Astrocyte of the spinal cord (primary cell): Measurements from ENCODE around the gene GAB2.

ENCODE experiments used
- DNase-seq: peaks from one replicate; pipeline ENCODE4 v3.0.0; 2011; ENCODE audit warnings: low read depth, low spot score
- H3K4me3 ChIP-seq: 2 replicates; pipeline ENCODE4 v1.5.1; 2011; ENCODE audit warnings: low read depth, mild to moderate bottlenecking, low read length, moderate library complexity
- CTCF ChIP-seq: IDR thresholded peaks from 2 replicates; pipeline ENCODE4 v1.5.1; 2012; ENCODE audit warnings: low read depth, mild to moderate bottlenecking, low read length, inconsistent platforms
- in situ Hi-C: cut with HindIII; loops from 2 replicates; pipeline ENCODE4 v1.10.0; 2017; ENCODE audit warnings: low sequenced_read_pairs

Gene GAB2

GRCh38 chr11:78168539-78169477 is 248.8 kb downstream of the GAB2 start:
- no peak overlapping the region for H3K4me3 ChIP-seq
- TF ChIP-seq CTCF, result no peak
- DNase-seq, result peak; percentile 88
- in situ Hi-C loops, result no loop called here

- no peak for TF ChIP-seq CTCF
- DNase-seq, result no peak
- in situ Hi-C loops, result no loop called here
- no peak overlapping the region for H3K4me3 ChIP-seq
Observed at GRCh38 chr11:78166855-78167469, 250.7 kb downstream of the GAB2 start.
